GM21529 (cell line): ENCODE measurements around the gene OR1J4.
A peak's percentile ranks its signal among the peaks of the same experiment; 100 is the strongest.
"Not testable (repeated sequence)": the region's sequence is repeated elsewhere in the genome, so short reads cannot be mapped to it uniquely, and the experiment has no call there.

Experiments
- ATAC-seq: cut with Tn5 transposase; IDR thresholded peaks from one replicate; pipeline ENCODE4 v1.9.1; 2021; ENCODE audit not compliant: unreplicated experiment

The OR1J4 gene

GRCh38 chr9:122518841-122519240 lies at the start of gene OR1J4:
OR1J4 (plus strand) TSS chr9:122519141; CDS start chr9:122519141, 0 bp downstream.
- ATAC-seq = no peak

GRCh38 chr9:122474561-122474960 lies 44.4 kb upstream of the OR1J4 start:
- ATAC-seq = no peak

- no peak for ATAC-seq
These were observed 43.2 kb upstream of the OR1J4 start for GRCh38 chr9:122475717-122476116.

GRCh38 chr9:122477346-122477745 lies 41.6 kb upstream of the OR1J4 start:
- ATAC-seq = no peak

- no peak for ATAC-seq
These were observed 41.1 kb upstream of the OR1J4 start, which contains the start of gene OR1J1 for GRCh38 chr9:122477826-122478225. OR1J1 (minus strand) TSS chr9:122477926; CDS start chr9:122477926, 0 bp downstream.

- no peak for ATAC-seq
These were observed 39.9 kb upstream of the OR1J4 start for GRCh38 chr9:122479062-122479461.

GRCh38 chr9:122498883-122499288 lies 20.1 kb upstream of the OR1J4 start:
- ATAC-seq = peak; percentile 58

- no peak for ATAC-seq
These were observed 12.0 kb upstream of the OR1J4 start for GRCh38 chr9:122506964-122507363.

- ATAC-seq = no peak
These were observed 8.4 kb upstream of the OR1J4 start, which contains the start of gene OR1J2 for GRCh38 chr9:122510502-122510901. OR1J2 (plus strand) TSS chr9:122510802; CDS start chr9:122510802, 0 bp downstream.

- ATAC-seq = no peak
These were observed 715 bp upstream of the OR1J4 start for GRCh38 chr9:122518226-122518625.

- ATAC-seq = no peak
These were observed 435 bp downstream of the OR1J4 start for GRCh38 chr9:122519376-122519775.

GRCh38 chr9:122526602-122527001 lies 7.7 kb downstream of the OR1J4 start:
- ATAC-seq = no peak

- ATAC-seq = no peak
These were observed 8.3 kb downstream of the OR1J4 start, which contains the start of gene OR1N1 for GRCh38 chr9:122527193-122527592. OR1N1 (minus strand) TSS chr9:122527293; CDS start chr9:122527293, 0 bp downstream.

- ATAC-seq = not testable (repeated sequence)
These were observed 12.2 kb downstream of the OR1J4 start for GRCh38 chr9:122531157-122531556.

- ATAC-seq = no peak
These were observed 17.2 kb downstream of the OR1J4 start for GRCh38 chr9:122536134-122536533.

GRCh38 chr9:122537066-122537465 lies 18.1 kb downstream of the OR1J4 start:
- not testable (repeated sequence) for ATAC-seq

GRCh38 chr9:122538757-122539156 lies 19.8 kb downstream of the OR1J4 start:
- no peak for ATAC-seq

GRCh38 chr9:122546196-122546595 lies 27.3 kb downstream of the OR1J4 start:
- ATAC-seq = no peak

GRCh38 chr9:122551371-122551770 lies 32.4 kb downstream of the OR1J4 start:
- no peak for ATAC-seq

GRCh38 chr9:122552812-122553211 lies 33.9 kb downstream of the OR1J4 start, which contains the start of gene OR1N2:
OR1N2 (plus strand) TSS chr9:122553112; CDS start chr9:122553212, 100 bp downstream.
- no peak for ATAC-seq

GRCh38 chr9:122561446-122561845 lies 42.5 kb downstream of the OR1J4 start:
- ATAC-seq = no peak

GRCh38 chr9:122562134-122562760 lies 43.3 kb downstream of the OR1J4 start:
- no peak for ATAC-seq

GRCh38 chr9:122567901-122568300 lies 49.0 kb downstream of the OR1J4 start:
- no peak for ATAC-seq
